Heart left ventricle (tissue), 13 donors: Measurements from ENCODE around the gene MS4A15.
"Not testable (repeated sequence)": the region's sequence is repeated elsewhere in the genome, so short reads cannot be mapped to it uniquely, and the experiment has no call there.

Experiments used
- CTCF ChIP-seq, 12 donors: fragments of 200-600 bp; sonication (generic) in 4 of 12; IDR thresholded peaks; one replicate each; pipeline versions ENCODE4 v1.5.0 to v1.8.0; 2018 to 2022; ENCODE audit warnings: antibody characterized with exemption in 12 of 12, mild to moderate bottlenecking in 5 of 12
- POLR2A ChIP-seq, 2 donors: fragments of 450-650 bp; IDR thresholded peaks; one replicate each; pipeline ENCODE4 v1.6.1; 2017; ENCODE audit warnings: antibody characterized with exemption in 2 of 2, mild to moderate bottlenecking in 2 of 2, moderate library complexity in 2 of 2
- donor health status: ischemic (EF 13 %, LVEDD 7.1; RV severe dilation, severe dysfunction).
- donor health status: DM: no; HTN: yes; CAD: no.
- donor health status: DM: no; HTN: no; CAD: no.
- donor health status: ischemic (EF 25% LVEDD 6.9; RV normal size, moderate dysfunction).
- donor health status: ischemic (EF 25% LVEDD 5.7; RV mildly dilated, moderate dysfunction).
- donor health status: ischemic (EF 35%, LVEDD 5.7; RV mildly dilated, moderate dysfunction).
- donor health status: nonischemic (EF 11% LVEDD 7.7; RV severe dilation, severe dysfunction).
- donor health status: DM: yes; HTN: yes; CAD: no.
- donor health status: PGD.
- donor health status: ischemic (EF 29% LVEDD 5.4; RV normal size, mild dysfunction).
- donor health status: nonischemic (EF 23%, LVEDD 6.1; RV moderate dilation, normal function).

- not testable (repeated sequence) for TF ChIP-seq CTCF, POLR2A (IDR thresholded peaks at IDR 0.05)
Observed at GRCh38 chr11:60758671-60759070, 2.0 kb downstream of the MS4A15 start.
